GM23248 (cell line): Measurements from ENCODE around the gene PFKFB4. TPM values are rescaled to one million over a fixed set of nuclear protein-coding genes. Genes with fewer than 3 reads are reported as not detected.

ENCODE experiments used
- DNase-seq: peaks from one replicate; pipeline ENCODE4 v3.0.0-alpha.2; 2015
- H2AFZ ChIP-seq: fragments of 200-600 bp; sonication (generic); 2 replicates; pipeline ENCODE4 v1.6.1; 2016; ENCODE audit warnings: antibody characterized with exemption
- H3F3A ChIP-seq: fragments of 200-600 bp; sonication (generic); 2 replicates; pipeline ENCODE4 v1.6.1; 2016; ENCODE audit warnings: mild to moderate bottlenecking, antibody characterized with exemption, mixed run types; ENCODE audit not compliant: insufficient read depth
- H3K27ac ChIP-seq: fragments of 200-600 bp; sonication (generic); 2 replicates; pipeline ENCODE4 v1.5.1; 2016; ENCODE audit warnings: mild to moderate bottlenecking
- H3K27me3 ChIP-seq: fragments of 200-600 bp; sonication (generic); replicated peaks from 2 replicates; pipeline ENCODE4 v1.6.1; 2016; ENCODE audit warnings: mild to moderate bottlenecking; ENCODE audit not compliant: insufficient read depth
- H3K36me3 ChIP-seq: fragments of 200-600 bp; sonication (generic); 2 replicates; pipeline ENCODE4 v1.6.1; 2016; ENCODE audit warnings: low read depth, mild to moderate bottlenecking
- H3K4me1 ChIP-seq: fragments of 200-600 bp; sonication (generic); 2 replicates; pipeline ENCODE4 v1.6.1; 2016; ENCODE audit warnings: mild to moderate bottlenecking; ENCODE audit not compliant: insufficient read depth
- H3K4me2 ChIP-seq: fragments of 200-600 bp; sonication (generic); one replicate; pipeline ENCODE4 v1.6.1; 2016; ENCODE audit warnings: mild to moderate bottlenecking; ENCODE audit not compliant: unreplicated experiment
- H3K4me3 ChIP-seq: fragments of 200-600 bp; sonication (generic); 2 replicates; pipeline ENCODE4 v1.5.1; 2016; ENCODE audit warnings: mild to moderate bottlenecking
- H3K79me2 ChIP-seq: fragments of 200-600 bp; sonication (generic); 2 replicates; pipeline ENCODE4 v1.6.1; 2016; ENCODE audit warnings: mild to moderate bottlenecking; ENCODE audit not compliant: insufficient read depth
- H3K9ac ChIP-seq: fragments of 200-600 bp; sonication (generic); 2 replicates; pipeline ENCODE4 v1.6.1; 2016; ENCODE audit warnings: mild to moderate bottlenecking
- H3K9me2 ChIP-seq: fragments of 200-600 bp; sonication (generic); 2 replicates; pipeline ENCODE4 v1.6.1; 2016; ENCODE audit warnings: mixed run types, mild to moderate bottlenecking, moderate library complexity; ENCODE audit not compliant: insufficient read depth
- H3K9me3 ChIP-seq: fragments of 200-600 bp; sonication (generic); one replicate; pipeline ENCODE4 v1.6.1; 2017; ENCODE audit warnings: low read depth
- H4K20me1 ChIP-seq: fragments of 200-600 bp; sonication (generic); 2 replicates; pipeline ENCODE4 v1.6.0; 2016; ENCODE audit not compliant: insufficient read depth
- EZH2 ChIP-seq: fragments of 200-600 bp; sonication (generic); IDR thresholded peaks from 2 replicates; pipeline ENCODE4 v1.6.1; 2018; ENCODE audit warnings: antibody characterized with exemption, mild to moderate bottlenecking; ENCODE audit not compliant: insufficient read depth, poor library complexity, severe bottlenecking
- EZH2phosphoT487 ChIP-seq: fragments of 200-600 bp; sonication (generic); IDR thresholded peaks from 2 replicates; pipeline ENCODE4 v1.6.1; 2018; ENCODE audit warnings: antibody characterized with exemption, moderate library complexity, mild to moderate bottlenecking, low read depth; ENCODE audit not compliant: insufficient read depth
- WGBS, 2 experiments: methylation state at CpG; one replicate each; pipeline ENCODE4 v1.1.6; 2015 to 2017; ENCODE audit warnings: low lambda C conversion rate in 2 of 2, low coverage in 1 of 2; ENCODE audit errors: missing lambda C conversion rate in 2 of 2; 5-methylcytosine and 5-hydroxymethylcytosine counted together
- in situ Hi-C: fragments of 300-500 bp; cut with MboI; formaldehyde crosslinking; loops from 2 replicates; pipeline ENCODE4 v1.15.0; 2020
- polyA plus RNA-seq: library from polyadenylated mRNA; unstranded; fragments of >200 nt; fragmentation: Nextera tagmentation; extraction: Ambion mirVana; gene quantifications from 2 replicates; pipeline ENCODE4 v1.2.1, GENCODE V29; 2016
- total RNA-seq: library from RNA; depleted of rRNA; stranded (reverse); fragments of >200 nt; shearing (Covaris generic); gene quantifications from 2 replicates; pipeline ENCODE4 v1.2.3, GENCODE V29; 2014

The PFKFB4 gene
- total and polyA plus RNA-seq, 2 experiments from 2014 or later: 10.1 to 15.3 TPM

GRCh38 chr3:48563382-48563918 is 6.8 kb upstream of the PFKFB4 start, which contains the start of gene UCN2:
Gene UCN2 (minus strand): TSS chr3:48563781. CDS start chr3:48563124, 657 bp downstream.
- peaks cover 51% of the 10 kb centered on the region for H3K4me1 ChIP-seq

DNA sequence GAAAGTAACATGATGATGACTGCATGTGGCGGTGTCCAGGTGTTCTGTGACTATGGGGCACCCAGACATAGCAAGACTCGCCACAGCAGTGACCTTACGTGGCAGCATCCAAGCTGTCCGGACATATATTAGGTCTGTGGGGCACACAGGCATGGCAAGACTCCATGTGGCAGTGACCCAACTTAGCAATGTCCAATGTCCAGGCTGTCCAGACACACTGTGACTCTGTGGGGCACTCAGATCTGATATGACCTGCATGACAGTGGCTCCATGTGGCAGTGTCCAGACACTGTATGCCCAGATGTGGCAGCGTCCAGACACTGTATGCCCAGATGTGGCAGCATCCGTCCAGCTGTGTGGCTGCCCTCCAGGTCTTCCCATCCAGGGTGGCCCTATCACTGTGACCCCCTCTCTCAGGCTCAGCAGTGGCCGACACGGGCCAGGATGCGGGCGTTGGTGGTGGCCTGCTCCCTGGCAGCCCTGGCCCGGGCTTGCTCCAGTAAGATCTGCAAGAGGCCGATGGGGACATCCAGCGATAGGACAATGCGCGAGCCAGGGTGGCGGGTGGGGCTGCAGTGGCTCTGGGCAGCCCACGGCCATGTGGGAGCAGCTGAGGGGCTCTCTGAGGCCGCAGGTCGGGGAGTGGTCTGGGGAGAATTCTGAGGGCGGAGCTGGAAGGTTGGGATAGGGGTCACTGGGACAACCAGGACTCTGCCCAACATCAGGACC is 5.9 kb upstream of the PFKFB4 start:
- H3K9ac ChIP-seq: peak overlapping the region; percentile 75; the same call in 1 of the 2 replicates
- no peaks in the 10 kb centered on the region for H3K9me2 ChIP-seq
- no peaks in the 10 kb centered on the region for H4K20me1 ChIP-seq
- H3K27ac ChIP-seq: peak overlapping the region; percentile 85; the same call in 1 of the 2 replicates
- H3K4me1 ChIP-seq: peaks cover 56% of the 10 kb centered on the region
- no peak overlapping the region for H2AFZ ChIP-seq
- H3K79me2 ChIP-seq: no peaks in the 10 kb centered on the region
- H3K9me3 ChIP-seq: no peaks in the 10 kb centered on the region
- 90 to 92% methylated on average over 20 of the region's 20 CpGs for WGBS, 2 experiments
- no peak overlapping the region for H3K4me3 ChIP-seq
- TF ChIP-seq EZH2: no peak
- TF ChIP-seq EZH2phosphoT487: no peak
- no peak overlapping the region for H3K4me2 ChIP-seq
- in situ Hi-C loops: no loop called here
- no peaks in the 10 kb centered on the region for H3K27me3 ChIP-seq
- H3K36me3 ChIP-seq: no peaks in the 10 kb centered on the region
- H3F3A ChIP-seq: peaks cover 8% of the 10 kb centered on the region
- DNase-seq: no peak

More at GRCh38 chr3:48563382-48563918, 6.8 kb upstream of the PFKFB4 start, which contains the start of gene UCN2:
- peak within 1 kb of the TSS; percentile 75 for H3K9ac ChIP-seq
- no peaks in the 10 kb centered on the region for H3K9me3 ChIP-seq
- H3K27me3 ChIP-seq: no peaks in the 10 kb centered on the region
- 46 to 66% methylated on average over 6 of the region's 6 CpGs for WGBS, 2 experiments
- TF ChIP-seq EZH2: no peak
- TF ChIP-seq EZH2phosphoT487: no peak
- no peak within 1 kb of the TSS for H3K4me3 ChIP-seq
- peak within 1 kb of the TSS; percentile 33 for H2AFZ ChIP-seq
- peaks cover 8% of the 10 kb centered on the region for H3F3A ChIP-seq
- peak within 1 kb of the TSS; percentile 44 for H3K4me2 ChIP-seq
- no peaks in the 10 kb centered on the region for H3K36me3 ChIP-seq
- in situ Hi-C loops: no loop called here
- H4K20me1 ChIP-seq: no peaks in the 10 kb centered on the region
- H3K9me2 ChIP-seq: no peaks in the 10 kb centered on the region
- H3K79me2 ChIP-seq: no peaks in the 10 kb centered on the region
- DNase-seq: peak; percentile 67
- peak within 1 kb of the TSS; percentile 85 for H3K27ac ChIP-seq

DNA sequence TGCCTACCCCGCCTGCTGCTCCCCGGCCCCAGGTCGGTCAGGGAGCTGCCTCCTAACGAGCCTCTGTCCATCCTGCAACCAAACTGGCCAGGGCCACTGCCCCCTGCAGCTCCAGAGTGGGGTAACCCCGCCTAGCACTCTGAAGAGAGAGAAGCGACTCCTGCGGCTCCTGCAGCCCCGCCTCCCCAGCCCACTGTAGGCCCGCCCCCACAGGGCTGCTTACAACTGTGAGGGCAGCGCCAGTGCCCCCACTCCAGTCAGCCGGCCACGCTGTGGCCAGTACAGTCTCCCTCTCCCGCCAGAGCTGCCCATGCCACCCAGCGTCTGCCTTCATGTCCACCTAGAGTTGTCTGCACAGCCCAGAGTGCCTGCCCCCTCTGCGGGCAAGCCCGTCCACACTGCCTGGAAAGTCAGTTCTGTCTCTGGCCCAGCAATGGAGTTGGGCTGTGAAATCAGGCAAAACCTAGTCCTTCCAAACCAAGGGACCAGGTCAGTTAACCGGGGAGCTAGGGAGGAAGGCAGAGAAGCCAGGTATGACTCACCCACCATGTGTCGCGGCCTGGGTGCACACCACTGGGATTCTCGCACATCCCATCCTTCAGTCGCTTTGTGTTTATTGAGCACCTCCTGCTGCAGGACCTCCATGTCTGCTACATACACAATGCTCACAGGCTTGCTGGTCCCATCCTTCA is 4.6 kb upstream of the PFKFB4 start:
- Histone ChIP-seq H3K9ac (peak overlapping the region; percentile 14), H3K36me3 (no peaks in the 10 kb centered on the region), H3F3A (peaks cover 8% of the 10 kb centered on the region), H3K27me3 (no peaks in the 10 kb centered on the region), H2AFZ (peak overlapping the region; percentile 71), H3K4me2 (peak overlapping the region; percentile 43), H3K4me3 (peak overlapping the region; percentile 33), H3K27ac (peak overlapping the region; percentile 36; the same call in 1 of the 2 replicates), H3K9me3 (no peaks in the 10 kb centered on the region), H4K20me1 (no peaks in the 10 kb centered on the region), H3K79me2 (no peaks in the 10 kb centered on the region), H3K4me1 (peaks cover 53% of the 10 kb centered on the region), H3K9me2 (no peaks in the 10 kb centered on the region)
- DNase-seq: peak; percentile 81
- in situ Hi-C loops: no loop called here
- 31 to 39% methylated on average over 15 to 21 of the region's 21 CpGs for WGBS, 2 experiments
- TF ChIP-seq EZH2 (no peak), EZH2phosphoT487 (no peak)

GRCh38 chr3:48560648-48561018 is 4.0 kb upstream of the PFKFB4 start:
- Histone ChIP-seq H2AFZ (peak overlapping the region; percentile 71), H3K79me2 (peaks cover 5% of the 10 kb centered on the region)
- WGBS, 2 experiments: 24 to 30% methylated on average over 4 to 5 of the region's 5 CpGs

More at GRCh38 chr3:48560648-48561018, 4.0 kb upstream of the PFKFB4 start:
- H3K36me3 ChIP-seq: no peaks in the 10 kb centered on the region
- peak overlapping the region; percentile 43 for H3K4me2 ChIP-seq
- in situ Hi-C loops: no loop called here
- H3K4me3 ChIP-seq: peak overlapping the region; percentile 33
- H3K27me3 ChIP-seq: no peaks in the 10 kb centered on the region
- peak overlapping the region; percentile 14 for H3K9ac ChIP-seq
- DNase-seq: no peak
- H3K4me1 ChIP-seq: peaks cover 48% of the 10 kb centered on the region
- H4K20me1 ChIP-seq: no peaks in the 10 kb centered on the region
- TF ChIP-seq EZH2 (no peak), EZH2phosphoT487 (no peak)
- peak overlapping the region; percentile 36; the same call in 1 of the 2 replicates for H3K27ac ChIP-seq
- H3K9me2 ChIP-seq: no peaks in the 10 kb centered on the region
- no peaks in the 10 kb centered on the region for H3K9me3 ChIP-seq
- peaks cover 8% of the 10 kb centered on the region for H3F3A ChIP-seq
